HCT116 (cell line): ENCODE results near the gene TMEM87A. TPM values are rescaled to one million over a fixed set of nuclear protein-coding genes. Genes with fewer than 3 reads are reported as not detected.
"Not testable (repeated sequence)": the region's sequence is repeated elsewhere in the genome, so short reads cannot be mapped to it uniquely, and the experiment has no call there.

Source experiments
- ATAC-seq: fragments of 200-7000 bp; cut with Tn5 transposase; 2 replicates; pipeline ENCODE4 v1.9.1; 2020; ENCODE audit warnings: mild to moderate bottlenecking, moderate library complexity
- BruUV-seq: library from RNA; stranded (reverse); fragments of 400-500 nt; replicated peaks from 2 replicates; lab custom pipeline; 2021; lab: Mats Ljungman, UMichigan
- CTCF ChIA-PET: fragments of 300-600 bp; sonication (Branson Sonifier 250); formaldehyde crosslinking; loops from one replicate; lab custom pipeline; 2021; ENCODE audit warnings: antibody characterized with exemption; lab: Charles Lee
- POLR2A ChIA-PET: fragments of 300-600, 350-600 bp; sonication (Branson Sonifier 250); formaldehyde crosslinking; loops from one replicate; lab custom pipeline; 2021; ENCODE audit warnings: antibody characterized with exemption; lab: Charles Lee
- RAD21 ChIA-PET, 2 experiments: fragments of 300-600 bp; sonication (Branson Sonifier 250); formaldehyde crosslinking; loops; one replicate each; lab custom pipeline; 2023; ENCODE audit warnings: low total read pairs in 2 of 2; ENCODE audit not compliant: uncharacterized antibody in 2 of 2, unreplicated experiment in 2 of 2, low non-redundant PET in 1 of 2; lab: Charles Lee
- DNase-seq: peaks from one replicate; pipeline ENCODE4 v3.0.0-alpha.2; 2010; ENCODE audit warnings: low read depth, low spot score
- H2AFZ ChIP-seq: fragments of 200-600 bp; shearing (Covaris generic), sonication (generic); 2 replicates; pipeline ENCODE4 v1.6.1; 2017; ENCODE audit warnings: low read depth, mixed run types, mixed read lengths, antibody characterized with exemption, low read length; ENCODE audit not compliant: poor library complexity, severe bottlenecking
- H3K27ac ChIP-seq: 2 replicates; pipeline ENCODE4 v1.5.1; 2012; ENCODE audit warnings: low read depth, low read length
- H3K27me3 ChIP-seq: fragments of 200-600 bp; sonication (generic); 2 replicates; pipeline ENCODE4 v1.6.1; 2016; ENCODE audit warnings: mixed run types, low read length, mixed read lengths; ENCODE audit not compliant: insufficient read depth
- H3K36me3 ChIP-seq, 2 experiments: fragments of 200-500 bp in 1 of 2; fragments of 200-600 bp in 1 of 2; sonication (Bioruptor generic) in 1 of 2; sonication (generic) in 1 of 2; 2 replicates each; pipeline versions ENCODE4 v1.5.1 to v1.6.1; 2014 to 2016; ENCODE audit warnings: low read length in 2 of 2, inconsistent platforms in 1 of 2, mixed read lengths in 1 of 2, mixed run types in 1 of 2; ENCODE audit not compliant: insufficient read depth in 2 of 2, control insufficient read depth in 1 of 2
- H3K4me1 ChIP-seq, 2 experiments: fragments of 200-600 bp in 1 of 2; sonication (generic) in 1 of 2; 2 replicates each; pipeline versions ENCODE4 v1.5.1 to v1.6.1; 2012 to 2017; ENCODE audit warnings: low read length in 2 of 2, inconsistent platforms in 1 of 2, mild to moderate bottlenecking in 1 of 2, mixed read lengths in 1 of 2, mixed run types in 1 of 2, moderate library complexity in 1 of 2; ENCODE audit not compliant: insufficient read depth in 2 of 2, control insufficient read depth in 1 of 2
- H3K4me2 ChIP-seq: fragments of 200-600 bp; sonication (generic); 2 replicates; pipeline ENCODE4 v1.6.1; 2017; ENCODE audit warnings: mixed run types, low read length, mixed read lengths
- H3K4me3 ChIP-seq, 2 experiments: fragments of 200-600 bp in 1 of 2; sonication (generic) in 1 of 2; replicated peaks in 1 of 2; 2 replicates each; pipeline ENCODE4 v1.5.1; 2011 to 2016; ENCODE audit warnings: low read length in 2 of 2, control low read depth in 1 of 2, low read depth in 1 of 2, mild to moderate bottlenecking in 1 of 2, mixed read lengths in 1 of 2, mixed run types in 1 of 2
- H3K79me2 ChIP-seq: fragments of 200-600 bp; sonication (generic); 2 replicates; pipeline ENCODE4 v1.6.1; 2017; ENCODE audit warnings: mild to moderate bottlenecking, mixed run types, low read length, moderate library complexity, mixed read lengths; ENCODE audit not compliant: insufficient read depth
- H3K9ac ChIP-seq: fragments of 200-600 bp; sonication (generic); 2 replicates; pipeline ENCODE4 v1.6.1; 2016; ENCODE audit warnings: low read length, mixed read lengths
- H3K9me2 ChIP-seq: fragments of 200-600 bp; sonication (generic), shearing (Covaris generic); 2 replicates; pipeline ENCODE4 v1.6.1; 2017; ENCODE audit warnings: mixed run types, mild to moderate bottlenecking, moderate library complexity; ENCODE audit not compliant: insufficient read depth
- H3K9me3 ChIP-seq, 2 experiments: fragments of 200-500 bp in 1 of 2; fragments of 200-600 bp in 1 of 2; sonication (Bioruptor generic) in 1 of 2; sonication (generic) in 1 of 2; 2 replicates each; pipeline ENCODE4 v1.6.1; 2014 to 2017; ENCODE audit warnings: low read length in 2 of 2, mixed read lengths in 2 of 2, inconsistent platforms in 1 of 2, low read depth in 1 of 2, mild to moderate bottlenecking in 1 of 2, mixed run types in 1 of 2, moderate library complexity in 1 of 2; ENCODE audit not compliant: control insufficient read depth in 1 of 2, insufficient read depth in 1 of 2
- H4K20me1 ChIP-seq: fragments of 200-600 bp; sonication (generic), shearing (Covaris generic); 2 replicates; pipeline ENCODE4 v1.6.1; 2017; ENCODE audit warnings: mixed run types, mild to moderate bottlenecking, moderate library complexity; ENCODE audit not compliant: insufficient read depth
- ATF3 ChIP-seq: IDR thresholded peaks from 2 replicates; pipeline ENCODE4 v1.6.1; 2012
- CBX3 ChIP-seq: IDR thresholded peaks from 2 replicates; pipeline ENCODE4 v1.6.1; 2012; ENCODE audit warnings: low read depth
- CEBPB ChIP-seq: IDR thresholded peaks from 2 replicates; pipeline ENCODE4 v1.6.1; 2012; ENCODE audit warnings: low read depth
- CTCF ChIP-seq, 3 experiments: fragments of 200-600 bp in 1 of 3; sonication (generic) in 1 of 3; IDR thresholded peaks in 2 of 3; conservative IDR thresholded peaks in 1 of 3; 2 replicates each; pipeline ENCODE4 v1.5.1; 2012 to 2017; ENCODE audit warnings: low read depth in 2 of 3, low read length in 2 of 3, antibody characterized with exemption in 1 of 3, borderline replicate concordance in 1 of 3, control low read depth in 1 of 3, mild to moderate bottlenecking in 1 of 3, mixed read lengths in 1 of 3, mixed run types in 1 of 3, moderate library complexity in 1 of 3; ENCODE audit not compliant: insufficient read depth in 1 of 3
- ELF1 ChIP-seq: IDR thresholded peaks from 2 replicates; pipeline ENCODE4 v1.6.1; 2012; ENCODE audit warnings: low read depth, borderline replicate concordance
- EZH2 ChIP-seq: fragments of 200-600 bp; sonication (generic); IDR thresholded peaks from 2 replicates; pipeline ENCODE4 v1.6.1; 2017; ENCODE audit warnings: antibody characterized with exemption, mixed run types
- FOSL1 ChIP-seq: IDR thresholded peaks from 2 replicates; pipeline ENCODE4 v1.6.1; 2012; ENCODE audit warnings: low read depth
- JUND ChIP-seq: IDR thresholded peaks from 2 replicates; pipeline ENCODE4 v1.6.1; 2012
- MAX ChIP-seq: IDR thresholded peaks from 2 replicates; pipeline ENCODE4 v1.6.1; 2012
- POLR2A ChIP-seq: IDR thresholded peaks from 2 replicates; pipeline ENCODE4 v1.7.0; 2011; ENCODE audit warnings: borderline replicate concordance; ENCODE audit not compliant: insufficient read depth, insufficient read length; ENCODE audit errors: extremely low read depth
- POLR2AphosphoS5 ChIP-seq: IDR thresholded peaks from 2 replicates; pipeline ENCODE4 v1.6.1; 2011; ENCODE audit warnings: mild to moderate bottlenecking, low read depth, low read length, moderate library complexity
- REST ChIP-seq: IDR thresholded peaks from 2 replicates; pipeline ENCODE4 v1.6.1; 2012; ENCODE audit warnings: low read depth
- SP1 ChIP-seq: IDR thresholded peaks from 2 replicates; pipeline ENCODE4 v1.6.1; 2012; ENCODE audit warnings: low read depth
- TCF7L2 ChIP-seq: IDR thresholded peaks from 2 replicates; pipeline ENCODE4 v1.7.0; 2011; ENCODE audit warnings: borderline replicate concordance, inconsistent platforms; ENCODE audit not compliant: insufficient read depth, insufficient read length; ENCODE audit errors: extremely low read depth
- YY1 ChIP-seq: IDR thresholded peaks from 2 replicates; pipeline ENCODE4 v1.6.1; 2011; ENCODE audit warnings: low read length, low read depth, moderate library complexity, mild to moderate bottlenecking; ENCODE audit not compliant: insufficient replicate concordance; ENCODE audit errors: extremely low read depth
- intact Hi-C: fragments of 100-400 bp; cut with micrococcal nuclease; formaldehyde crosslinking; loops from 2 replicates; pipeline ENCODE4 v1.10.0; 2022
- total RNA-seq: library from RNA; stranded (reverse); gene quantifications from one replicate; pipeline ENCODE4 v1.2.1, GENCODE V29; 2021; ENCODE audit not compliant: unreplicated experiment

TMEM87A gene
- total RNA-seq, 1 experiment from 2014 or later: 44.0 TPM

GRCh38 chr15:42306681-42307080 is 33.4 kb upstream of the TMEM87A start:
- H3K4me3 ChIP-seq: no peak overlapping the region
- intact Hi-C loops: no loop called here
- ATAC-seq (no peak), DNase-seq (no peak)
- no peaks in the 10 kb centered on the region; a peak in 1 of 4 replicates for H3K36me3 ChIP-seq
- RAD21 ChIA-PET: no interaction called here
- H3K9ac ChIP-seq: no peak overlapping the region
- no peaks in the 10 kb centered on the region for H3K4me1 ChIP-seq
- no peak overlapping the region for H3K27ac ChIP-seq
- no peak overlapping the region for H3K4me2 ChIP-seq
- POLR2A ChIA-PET: no interaction called here
- H4K20me1 ChIP-seq: no peaks in the 10 kb centered on the region
- no peaks in the 10 kb centered on the region for H3K9me2 ChIP-seq
- TF ChIP-seq EZH2: no peak
- no peak for TF ChIP-seq MAX
- TF ChIP-seq FOSL1: no peak
- no peak for TF ChIP-seq YY1
- no peak for TF ChIP-seq SP1
- TF ChIP-seq TCF7L2: no peak
- TF ChIP-seq CEBPB: no peak
- no peak for TF ChIP-seq JUND
- no peak for TF ChIP-seq POLR2A
- no peak for TF ChIP-seq POLR2AphosphoS5
- no peak for TF ChIP-seq CTCF (IDR thresholded peaks at IDR 0.05 in 2 of 3, conservative IDR thresholded peaks at IDR 0.05 in 1 of 3; ENCODE audit: borderline replicate concordance in 1 of 3, insufficient read depth in 1 of 3, low read depth in 2 of 3, low read length in 2 of 3)
- no peak for TF ChIP-seq ATF3
- no peak for TF ChIP-seq CBX3
- TF ChIP-seq ELF1: no peak
- TF ChIP-seq REST: no peak
- CTCF ChIA-PET: no interaction called here
- no peaks in the 10 kb centered on the region for H3K79me2 ChIP-seq
- BruUV-seq: no TSS peak
- no peaks in the 10 kb centered on the region for H3K27me3 ChIP-seq
- H3K9me3 ChIP-seq: no peaks in the 10 kb centered on the region
- H2AFZ ChIP-seq: no peak overlapping the region

GRCh38 chr15:42301004-42301403 is 27.8 kb upstream of the TMEM87A start:
- POLR2A ChIA-PET, H3K9me2 ChIP-seq, H2AFZ ChIP-seq, H3K4me3 ChIP-seq, H3K9ac ChIP-seq, DNase-seq, RAD21 ChIA-PET, H3K27ac ChIP-seq, H3K4me2 ChIP-seq, BruUV-seq, intact Hi-C loops, H3K36me3 ChIP-seq, ATAC-seq, H3K79me2 ChIP-seq, H3K4me1 ChIP-seq, CTCF ChIA-PET, H3K9me3 ChIP-seq, H4K20me1 ChIP-seq, H3K27me3 ChIP-seq: not testable (repeated sequence)
